SIG-M5 treated with dmso at 0.1 percent for 504 hours (cell line): Measurements from ENCODE around the gene PRKRA.
"Not testable (repeated sequence)": the region's sequence is repeated elsewhere in the genome, so short reads cannot be mapped to it uniquely, and the experiment has no call there.

ENCODE experiments used
- DNase-seq: peaks from one replicate; lab custom pipeline; 2025; ENCODE audit not compliant: unreplicated experiment; lab: John Stamatoyannopoulos, UW

The PRKRA gene

GRCh38 chr2:178415979-178416378 is 35.0 kb downstream of the PRKRA start:
- no peak for DNase-seq

- DNase-seq: peak; percentile 99
Observed at GRCh38 chr2:178414266-178415247, 36.4 kb downstream of the PRKRA start.

GRCh38 chr2:178413472-178414265 is 37.3 kb downstream of the PRKRA start:
- DNase-seq: peak; percentile 88

- DNase-seq: not testable (repeated sequence)
Observed at GRCh38 chr2:178412453-178412852, 38.5 kb downstream of the PRKRA start.

GRCh38 chr2:178412047-178412446 is 38.9 kb downstream of the PRKRA start:
- DNase-seq: no peak

- DNase-seq: no peak
Observed at GRCh38 chr2:178409261-178409660, 41.7 kb downstream of the PRKRA start.

- no peak for DNase-seq
Observed at GRCh38 chr2:178404368-178404767, 46.6 kb downstream of the PRKRA start.

- DNase-seq: no peak
Observed at GRCh38 chr2:178403671-178404306, 47.2 kb downstream of the PRKRA start.

GRCh38 chr2:178401994-178402437 is 49.0 kb downstream of the PRKRA start:
- no peak for DNase-seq

- peak; percentile 51 for DNase-seq
Observed at GRCh38 chr2:178397002-178397605, 53.9 kb downstream of the PRKRA start.

GRCh38 chr2:178395941-178396570 is 54.9 kb downstream of the PRKRA start:
- DNase-seq: no peak

- no peak for DNase-seq
Observed at GRCh38 chr2:178395295-178395694, 55.7 kb downstream of the PRKRA start.

GRCh38 chr2:178394859-178395258 is 56.1 kb downstream of the PRKRA start:
- DNase-seq: no peak

GRCh38 chr2:178392215-178392614 is 58.8 kb downstream of the PRKRA start:
- DNase-seq: no peak

- no peak for DNase-seq
Observed at GRCh38 chr2:178391701-178392100, 59.3 kb downstream of the PRKRA start.

GRCh38 chr2:178388287-178388686 is 62.7 kb downstream of the PRKRA start:
- no peak for DNase-seq

- no peak for DNase-seq
Observed at GRCh38 chr2:178386986-178387597, 63.9 kb downstream of the PRKRA start.

- DNase-seq: no peak
Observed at GRCh38 chr2:178385595-178386148, 65.3 kb downstream of the PRKRA start.

GRCh38 chr2:178383718-178384117 is 67.3 kb downstream of the PRKRA start:
- DNase-seq: no peak
